GM12892 (cell line): ENCODE measurements around the gene PSTPIP1.

ENCODE experiments used
- DNase-seq: peaks from one replicate; pipeline ENCODE4 v3.0.0; 2011; ENCODE audit not compliant: insufficient read length
- FAIRE-seq: peaks from 2 replicates; lab custom pipeline; 2011; peaks lifted over from hg19 to GRCh38; lab: Jason Lieb, UNC
- POLR2A ChIP-seq: IDR thresholded peaks from 2 replicates; pipeline ENCODE4 v1.6.1; 2011; ENCODE audit warnings: low read depth, low read length, control low read depth
- POLR2AphosphoS5 ChIP-seq: IDR thresholded peaks from 2 replicates; pipeline ENCODE4 v1.6.1; 2011; ENCODE audit warnings: low read depth, low read length, control low read depth
- TAF1 ChIP-seq: IDR thresholded peaks from 2 replicates; pipeline ENCODE4 v1.6.1; 2011; ENCODE audit warnings: low read depth, mild to moderate bottlenecking, control low read depth, low read length, borderline replicate concordance

PSTPIP1 gene

GRCh38 chr15:76982356-76982755 is 12.6 kb upstream of the PSTPIP1 start:
- no peak for DNase-seq
- no peak for FAIRE-seq

GRCh38 chr15:76982756-76983155 is 12.2 kb upstream of the PSTPIP1 start:
- DNase-seq (no peak), FAIRE-seq (no peak)
- no peak for TF ChIP-seq TAF1
- TF ChIP-seq POLR2A: no peak
- no peak for TF ChIP-seq POLR2AphosphoS5

More at GRCh38 chr15:76982356-76982755, 12.6 kb upstream of the PSTPIP1 start:
- no peak for TF ChIP-seq POLR2AphosphoS5
- TF ChIP-seq TAF1: no peak
- no peak for TF ChIP-seq POLR2A

- no peak for DNase-seq
- TF ChIP-seq TAF1 (no peak), POLR2AphosphoS5 (no peak), POLR2A (no peak)
- FAIRE-seq: peak; percentile 83
These were observed 11.1 kb upstream of the PSTPIP1 start for GRCh38 chr15:76983590-76984375.

GRCh38 chr15:76986743-76987142 is 8.2 kb upstream of the PSTPIP1 start:
- TF ChIP-seq POLR2AphosphoS5 (no peak), TAF1 (no peak), POLR2A (no peak)
- FAIRE-seq (no peak), DNase-seq (no peak)

GRCh38 chr15:76987276-76987675 is 7.7 kb upstream of the PSTPIP1 start:
- no peak for TF ChIP-seq POLR2A
- no peak for TF ChIP-seq POLR2AphosphoS5
- TF ChIP-seq TAF1: no peak
- FAIRE-seq (no peak), DNase-seq (no peak)

GRCh38 chr15:76987896-76988860 is 6.7 kb upstream of the PSTPIP1 start:
- DNase-seq: peak; percentile 67
- TF ChIP-seq POLR2AphosphoS5 (peak; percentile 44), TAF1 (no peak)
- peak; percentile 93 for FAIRE-seq

- DNase-seq: no peak
- TF ChIP-seq TAF1: no peak
- no peak; the same call in 1 of the 2 replicates for TF ChIP-seq POLR2A
- TF ChIP-seq POLR2AphosphoS5: no peak
- FAIRE-seq: peak; percentile 77
These were observed 5.8 kb upstream of the PSTPIP1 start for GRCh38 chr15:76988867-76989780.

- FAIRE-seq: no peak
- DNase-seq: no peak
- TF ChIP-seq POLR2AphosphoS5 (no peak), TAF1 (no peak), POLR2A (no peak)
These were observed 3.9 kb upstream of the PSTPIP1 start for GRCh38 chr15:76991048-76991447.

- FAIRE-seq (no peak), DNase-seq (no peak)
- TF ChIP-seq POLR2AphosphoS5 (no peak), POLR2A (no peak), TAF1 (no peak)
These were observed 2.9 kb upstream of the PSTPIP1 start for GRCh38 chr15:76991741-76992645.
